ENCODE results near the gene FRAT2.
"Not testable (repeated sequence)": the region's sequence is repeated elsewhere in the genome, so short reads cannot be mapped to it uniquely, and the experiment has no call there.

Gene FRAT2

DNA sequence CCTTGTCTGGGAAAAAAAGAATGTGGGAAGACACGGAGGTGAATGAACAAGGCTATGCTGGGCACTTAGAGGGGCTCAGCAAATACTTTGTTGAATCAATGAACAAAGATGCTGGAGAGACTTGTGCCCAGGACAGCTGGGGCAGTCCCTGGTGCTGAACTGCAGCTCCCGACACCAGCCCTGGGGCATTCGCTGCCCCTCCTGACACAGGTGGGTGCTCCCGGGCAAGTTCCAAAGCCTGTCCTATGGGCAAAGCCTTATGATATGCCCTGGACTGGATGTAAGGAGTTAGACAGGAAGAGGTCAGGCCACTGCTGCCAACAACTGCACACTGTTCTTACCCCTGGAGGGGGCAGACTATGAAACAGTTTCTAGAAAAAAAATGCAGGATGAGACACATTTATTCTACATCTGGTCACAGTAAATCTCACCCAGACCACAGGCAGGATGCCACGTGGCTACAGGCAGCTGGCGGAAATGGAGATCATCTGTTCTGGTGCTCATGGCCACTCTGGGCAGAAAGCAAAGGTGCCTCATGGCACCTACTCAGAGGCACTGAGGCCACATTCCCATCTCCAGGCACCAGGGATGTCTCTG, 21.9 kb upstream of the FRAT2 start:
- DNase-seq (ENCODE audit: low spot score): no peak

DNA sequence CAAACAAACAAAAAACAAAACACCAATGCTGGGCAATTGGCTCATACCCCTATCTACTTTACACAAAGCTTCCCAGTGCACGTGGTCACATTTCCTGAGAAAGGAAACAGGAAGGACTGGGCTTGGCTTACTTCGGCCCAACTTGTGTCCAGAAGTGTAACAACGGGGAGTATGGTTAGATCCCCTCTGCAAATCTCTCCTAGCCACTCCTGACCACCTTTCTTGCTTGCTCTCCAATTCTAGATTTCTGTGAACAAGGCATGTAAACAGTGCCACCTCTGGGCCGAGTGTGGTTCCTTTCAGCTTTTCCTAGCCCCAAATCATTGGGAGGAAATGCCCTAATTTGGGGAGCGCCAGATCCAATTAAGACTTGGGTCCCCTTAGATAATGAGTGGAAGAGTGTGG, 21.0 kb upstream of the FRAT2 start:
- peak; percentile 55 for DNase-seq (ENCODE audit: low spot score)

GRCh38 chr10:97353945-97354344, 19.4 kb upstream of the FRAT2 start:
- DNase-seq (ENCODE audit: low spot score): no peak

GRCh38 chr10:97349752-97350513, 15.4 kb upstream of the FRAT2 start:
- no peak for DNase-seq (ENCODE audit: low spot score)

DNA sequence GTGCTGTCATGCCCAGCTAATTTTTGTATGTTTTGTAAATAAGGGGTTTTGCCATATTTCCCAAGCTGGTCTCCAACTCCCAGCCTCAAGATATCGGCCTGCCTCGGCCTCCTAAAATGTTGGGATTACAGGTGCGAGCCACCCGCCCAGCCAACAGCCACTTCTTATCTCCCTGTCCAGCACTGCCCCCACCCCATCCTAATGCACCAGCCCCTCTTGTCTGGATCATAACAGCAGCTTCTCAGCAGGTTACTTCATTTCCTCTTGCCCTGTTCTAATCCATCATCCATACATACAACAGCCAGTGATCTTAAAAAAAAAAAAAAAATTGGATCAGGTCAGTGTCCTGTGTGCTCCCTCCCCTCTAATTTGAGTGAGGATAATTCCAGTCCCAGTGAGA, 12.8 kb upstream of the FRAT2 start:
- DNase-seq (ENCODE audit: low spot score): no peak

- not testable (repeated sequence) for DNase-seq (ENCODE audit: low spot score)
Measured at GRCh38 chr10:97343664-97344063, 9.1 kb upstream of the FRAT2 start.

DNA sequence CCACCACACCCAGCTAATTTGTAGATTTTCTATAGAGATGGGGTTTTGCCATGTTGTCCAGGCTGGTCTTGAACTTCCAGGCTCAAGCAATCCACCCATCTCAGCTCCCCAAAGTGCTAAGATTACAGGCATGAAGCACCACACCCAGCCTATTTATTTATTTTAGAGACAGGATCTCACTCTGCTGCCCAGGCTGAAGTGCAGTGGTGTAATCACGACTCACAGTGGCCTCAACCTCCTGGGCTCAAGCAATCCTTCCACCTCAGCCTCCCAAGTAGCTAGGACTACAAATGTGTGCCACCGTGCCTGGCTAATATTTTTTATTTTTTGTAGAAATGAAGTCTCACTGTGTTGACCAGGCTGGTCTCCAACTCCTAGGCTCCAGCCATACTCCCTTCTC, 6.9 kb upstream of the FRAT2 start:
- no peak for DNase-seq (ENCODE audit: low spot score)

DNA sequence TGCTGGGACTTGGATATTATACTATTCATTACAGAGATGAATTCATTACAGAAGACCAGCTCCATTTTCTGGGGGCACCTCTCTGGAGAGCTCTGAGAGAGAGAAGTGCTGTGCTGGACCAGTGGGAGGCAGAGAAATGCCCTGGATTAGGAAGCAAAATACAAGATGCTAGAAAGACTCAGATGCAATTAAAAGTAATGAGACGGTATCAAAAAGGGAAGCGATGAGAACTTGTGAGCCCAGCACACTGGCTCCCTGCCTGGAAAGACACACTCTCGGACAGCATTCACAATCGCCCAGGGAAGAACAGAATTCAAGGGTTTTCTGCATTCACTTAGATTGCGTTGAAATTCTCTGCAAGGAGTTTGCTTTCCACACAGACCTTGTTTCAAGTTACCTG, 3.5 kb upstream of the FRAT2 start:
- DNase-seq (ENCODE audit: low spot score): no peak

GRCh38 chr10:97336942-97337831, 2.7 kb upstream of the FRAT2 start:
- DNase-seq (ENCODE audit: low spot score): no peak

DNA sequence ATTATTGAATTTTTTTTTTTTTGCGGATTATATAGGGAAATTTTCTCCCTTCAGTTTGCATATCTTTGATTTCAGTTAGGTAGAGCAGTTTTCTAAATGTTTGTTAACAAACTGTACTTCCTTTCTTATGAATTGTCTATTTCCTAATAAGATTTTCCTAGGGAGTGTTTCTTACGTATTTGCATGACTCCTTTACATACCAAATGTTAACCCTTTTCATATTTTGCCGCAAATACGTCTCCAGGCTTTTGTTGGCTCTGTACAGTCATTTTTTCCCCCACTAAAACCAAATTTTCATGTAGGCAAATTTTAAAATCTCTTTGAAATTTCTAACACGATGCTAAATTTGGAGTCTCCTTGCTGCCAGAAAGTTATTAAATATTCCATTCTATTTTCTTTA, 1.9 kb upstream of the FRAT2 start:
- no peak for DNase-seq (ENCODE audit: low spot score)

GRCh38 chr10:97336006-97336405, 1.5 kb upstream of the FRAT2 start:
- no peak for DNase-seq (ENCODE audit: low spot score)

DNA sequence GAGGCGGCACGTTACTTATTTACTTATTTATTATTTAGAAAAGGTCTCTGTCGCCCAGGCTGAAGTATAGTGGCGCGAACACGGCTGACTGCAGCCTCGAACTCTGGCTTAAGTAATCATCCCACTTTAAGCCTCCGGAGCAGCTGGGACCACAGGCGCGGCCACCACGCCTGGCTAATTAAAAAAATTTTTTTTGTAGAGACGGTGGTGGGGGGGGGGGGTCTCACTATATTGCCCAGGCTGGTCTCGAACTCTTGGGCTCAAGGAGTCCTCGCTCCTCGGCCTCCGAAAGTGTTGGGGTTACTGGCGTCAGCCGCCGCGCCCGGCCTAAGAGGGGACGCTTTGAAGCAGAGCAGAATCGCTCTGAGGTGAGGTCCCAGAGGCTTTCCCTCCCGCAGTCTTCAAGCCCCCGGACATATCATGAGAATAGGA, 675 bp upstream of the FRAT2 start:
- DNase-seq (ENCODE audit: low spot score): no peak

- DNase-seq (ENCODE audit: low spot score): no peak
Measured at GRCh38 chr10:97333601-97334369, 744 bp downstream of the FRAT2 start.

DNA sequence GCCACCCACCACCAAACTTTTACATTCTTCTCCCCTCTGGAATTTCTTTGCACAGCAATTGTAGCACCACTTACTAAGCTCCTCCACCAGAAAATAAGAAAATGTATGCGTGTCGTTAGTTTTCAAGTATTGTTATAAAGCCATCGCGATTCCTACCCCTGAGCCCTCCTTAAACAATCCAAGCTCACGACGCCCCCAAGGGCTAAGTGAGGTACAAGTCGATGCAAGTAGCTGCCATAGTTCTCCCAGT, 1.3 kb downstream of the FRAT2 start:
- DNase-seq (ENCODE audit: low spot score): no peak

DNA sequence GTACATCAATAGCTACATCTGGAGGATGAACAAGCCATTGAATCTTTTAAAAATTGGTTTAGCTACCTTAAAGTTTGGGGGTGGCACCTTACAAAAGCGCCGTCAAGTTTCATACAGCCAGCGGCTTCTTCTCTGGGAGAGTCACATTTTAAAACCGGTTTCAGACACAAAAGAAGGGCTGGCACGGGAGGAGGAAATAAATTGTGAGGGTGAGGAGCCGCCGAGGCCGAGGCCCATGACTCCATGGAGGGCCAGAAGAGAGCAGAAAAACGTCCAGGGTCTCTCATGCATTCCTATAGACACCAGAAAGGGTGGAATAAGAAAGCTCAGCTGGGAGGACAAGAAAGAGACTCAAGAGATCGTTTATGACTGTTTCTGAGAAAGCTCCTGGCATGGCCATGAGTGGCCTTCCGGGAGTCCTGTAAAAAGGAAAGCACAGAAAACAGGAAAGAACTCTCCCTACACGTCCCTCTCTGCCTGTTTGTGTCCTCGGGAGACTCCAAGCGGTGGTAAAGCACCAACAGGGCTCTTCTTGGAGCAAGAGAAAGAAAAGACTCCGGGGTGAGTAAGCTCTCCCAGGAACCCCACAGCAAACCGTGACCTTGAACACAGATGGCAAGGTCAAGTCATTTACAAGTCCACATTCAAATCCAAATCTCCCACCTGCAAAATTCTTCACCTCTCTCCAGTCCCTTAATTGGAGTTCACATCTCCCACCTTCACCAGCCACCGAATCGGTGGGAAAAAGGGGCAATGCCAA, 1.8 kb downstream of the FRAT2 start:
- DNase-seq (ENCODE audit: low spot score): peak; percentile 61

- no peak for DNase-seq (ENCODE audit: low spot score)
Measured at GRCh38 chr10:97331153-97331703, 3.3 kb downstream of the FRAT2 start.

- DNase-seq (ENCODE audit: low spot score): no peak
Measured at GRCh38 chr10:97329766-97330165, 4.8 kb downstream of the FRAT2 start.

DNA sequence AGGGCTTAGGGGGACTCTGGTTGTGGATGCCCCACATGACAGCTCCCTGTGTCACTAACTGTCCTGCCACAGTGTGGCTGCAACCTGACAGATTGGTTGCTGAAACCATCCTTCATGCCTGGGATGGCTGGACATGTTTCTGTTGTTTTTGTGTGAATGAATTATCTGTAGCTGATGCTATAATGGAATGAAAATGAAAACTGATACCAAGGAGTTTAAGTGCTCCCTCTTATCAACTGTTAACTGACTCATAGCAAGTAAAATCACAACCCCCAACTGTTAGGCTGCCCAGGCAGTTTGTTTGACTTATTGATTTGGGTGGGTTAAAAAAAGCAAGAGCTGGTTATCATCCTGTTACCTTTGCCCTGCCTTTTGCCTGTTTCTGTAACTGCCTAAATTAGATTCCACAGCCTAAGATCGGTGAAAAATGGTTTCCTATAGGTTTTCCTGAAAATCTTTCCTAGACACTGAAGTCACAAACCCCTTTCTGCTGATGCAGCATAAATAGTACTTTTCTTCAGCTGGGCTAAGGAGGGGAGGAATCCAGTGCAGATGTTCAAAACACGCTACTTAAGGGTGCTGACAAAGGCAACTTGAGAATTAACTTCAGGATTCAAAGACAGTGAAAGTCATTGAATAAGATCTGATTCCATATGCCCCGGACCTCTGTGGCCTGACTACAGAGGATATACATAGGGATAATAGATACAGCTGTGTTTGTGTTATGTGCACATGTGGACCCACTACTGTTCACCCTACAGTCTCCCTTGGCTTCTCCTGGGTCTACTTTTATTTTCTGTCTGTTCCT, 5.7 kb downstream of the FRAT2 start:
- DNase-seq (ENCODE audit: low spot score): peak; percentile 71

DNA sequence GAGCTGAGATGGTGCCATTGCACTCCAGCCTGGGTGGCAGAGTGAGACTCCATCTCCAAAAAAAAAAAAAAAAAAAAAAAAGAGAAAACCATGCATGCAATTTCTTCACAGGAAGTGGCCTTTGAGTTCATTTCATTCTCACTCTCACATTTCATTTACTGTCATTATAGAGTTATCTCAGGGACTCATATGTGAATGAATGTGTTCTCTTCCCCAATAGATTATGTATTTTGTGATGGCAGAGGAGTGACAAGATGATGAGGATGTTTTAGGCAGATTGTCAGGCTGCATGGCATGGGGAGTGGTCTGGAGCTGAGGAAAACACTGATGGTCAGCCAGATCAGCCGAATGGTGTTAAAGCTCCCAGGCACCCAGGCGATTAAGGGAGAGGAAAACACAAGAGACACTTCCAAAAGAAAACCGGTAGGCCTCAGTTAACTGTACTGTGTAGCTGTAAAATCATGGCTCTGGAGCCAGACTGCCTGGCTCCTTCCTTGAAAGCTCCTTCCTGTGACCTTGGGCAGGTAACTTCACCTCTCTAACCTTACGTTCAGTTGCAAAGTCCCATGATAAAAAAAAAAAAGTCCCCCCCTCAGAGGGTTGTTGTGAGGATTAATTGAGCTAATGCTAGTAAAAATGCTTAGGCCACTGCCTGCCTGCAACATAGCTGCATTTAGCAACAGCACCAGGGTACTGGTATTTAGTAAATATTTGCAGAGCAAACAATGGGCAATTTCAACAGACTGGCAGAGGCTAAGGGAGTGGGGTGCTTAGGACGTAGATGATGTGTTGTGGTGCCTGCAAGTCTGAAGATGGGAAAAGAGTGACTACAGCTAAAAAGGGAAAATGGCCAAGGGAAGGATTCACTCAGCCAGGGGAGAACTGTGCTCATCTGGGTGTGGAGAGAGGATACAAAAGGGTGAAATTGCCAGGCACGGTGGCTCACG, 6.9 kb downstream of the FRAT2 start:
- peak; percentile 79 for DNase-seq (ENCODE audit: low spot score)

Measured in HuH-7 (cell line).